PFSK-1 (cell line): ENCODE data around the gene PAPSS2.

ENCODE experiments used
- FOXP2 ChIP-seq: optimal IDR thresholded peaks from 2 replicates; pipeline ENCODE3; 2011; ENCODE audit warnings: borderline replicate concordance, control low read depth, inconsistent platforms; ENCODE audit not compliant: insufficient read depth; ENCODE audit errors: extremely low read length, extremely low read depth
- POLR2AphosphoS5 ChIP-seq: IDR thresholded peaks from 2 replicates; pipeline ENCODE4 v1.6.1; 2012; ENCODE audit warnings: low read depth, mild to moderate bottlenecking, control low read depth, low read length, moderate library complexity
- REST ChIP-seq, 2 experiments: IDR thresholded peaks; 2 replicates each; pipeline versions ENCODE4 v1.6.1 to v1.8.0; 2011 to 2012; ENCODE audit warnings: low read depth in 2 of 2, low read length in 2 of 2, control low read depth in 1 of 2, inconsistent platforms in 1 of 2, mild to moderate bottlenecking in 1 of 2, moderate library complexity in 1 of 2; ENCODE audit not compliant: insufficient read depth in 1 of 2
- SIN3A ChIP-seq: IDR thresholded peaks from 2 replicates; pipeline ENCODE4 v1.6.1; 2012; ENCODE audit warnings: mild to moderate bottlenecking, low read length, moderate library complexity, borderline replicate concordance; ENCODE audit not compliant: insufficient read depth
- TAF1 ChIP-seq: IDR thresholded peaks from 2 replicates; pipeline ENCODE4 v1.6.1; 2012; ENCODE audit warnings: low read length, control low read depth, borderline replicate concordance; ENCODE audit not compliant: insufficient read depth

PAPSS2 gene

DNA sequence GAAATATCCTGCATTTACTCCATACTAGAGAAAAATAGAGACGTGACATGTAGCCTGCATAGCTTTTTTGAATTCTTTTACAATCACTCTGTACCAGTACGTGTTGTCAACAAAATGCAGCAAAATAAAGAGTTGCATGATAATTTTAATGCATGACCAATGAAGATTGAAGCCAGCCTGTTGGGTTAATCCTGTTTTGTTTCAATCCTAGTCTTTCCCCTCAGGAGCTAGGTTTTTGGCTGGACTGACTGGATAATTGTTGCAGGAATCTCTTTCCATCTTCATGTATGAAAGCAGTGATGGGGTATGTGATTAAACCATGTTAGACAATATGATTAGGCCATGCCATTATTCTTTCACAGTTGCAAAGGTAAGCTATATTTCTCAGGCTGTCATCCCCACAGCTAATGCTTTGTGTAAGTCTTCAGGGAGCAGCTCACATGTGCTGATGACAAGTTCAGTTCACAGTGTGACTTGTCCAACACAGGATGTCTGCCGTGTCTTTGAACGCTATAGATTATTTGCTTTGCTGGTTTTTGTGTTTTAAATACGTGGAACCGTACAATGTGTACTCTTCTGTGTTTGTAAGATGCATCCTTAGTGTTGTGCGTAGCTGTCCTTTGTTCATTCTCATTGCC lies 24.4 kb downstream of the PAPSS2 start:
- no peak for TF ChIP-seq REST (IDR thresholded peaks at IDR 0.05; ENCODE audit: insufficient read depth in 1 of 2, low read depth in 2 of 2, low read length in 2 of 2)

- TF ChIP-seq REST (IDR thresholded peaks at IDR 0.05; ENCODE audit: insufficient read depth in 1 of 2, low read depth in 2 of 2, low read length in 2 of 2) (no peak), SIN3A (no peak), POLR2AphosphoS5 (no peak), TAF1 (no peak), FOXP2 (no peak)
Measured at GRCh38 chr10:87685832-87686574, 26.3 kb downstream of the PAPSS2 start.

DNA sequence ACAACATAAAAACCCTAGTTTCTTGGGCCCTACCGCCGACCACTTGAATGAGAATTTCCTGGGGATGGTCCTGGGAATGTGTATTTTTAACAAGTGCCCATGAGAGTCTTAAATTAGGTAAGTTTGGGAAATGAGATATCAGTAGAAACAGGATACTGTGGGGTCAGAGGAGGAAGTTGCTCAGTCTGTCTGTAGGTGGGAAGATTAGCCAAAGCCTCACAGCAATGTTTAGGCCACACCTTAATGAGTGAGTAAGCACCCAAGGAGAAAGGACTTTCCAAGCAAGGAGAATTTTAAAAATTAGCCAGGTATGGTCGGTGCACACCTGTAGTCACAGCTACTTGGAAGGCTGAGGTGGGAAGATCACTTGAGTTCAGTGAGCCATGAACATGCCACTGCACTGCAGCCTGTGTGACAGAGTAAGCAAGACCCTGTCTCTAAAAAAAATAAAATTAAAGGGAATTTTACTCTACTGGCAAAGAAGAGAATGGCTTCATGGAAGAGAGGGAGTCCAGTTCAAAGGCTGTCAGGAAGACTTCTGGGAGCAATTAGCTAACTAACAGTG lies 31.9 kb downstream of the PAPSS2 start:
- TF ChIP-seq REST (IDR thresholded peaks at IDR 0.05; ENCODE audit: insufficient read depth in 1 of 2, low read depth in 2 of 2, low read length in 2 of 2) (no peak), SIN3A (no peak), POLR2AphosphoS5 (no peak), FOXP2 (no peak)

DNA sequence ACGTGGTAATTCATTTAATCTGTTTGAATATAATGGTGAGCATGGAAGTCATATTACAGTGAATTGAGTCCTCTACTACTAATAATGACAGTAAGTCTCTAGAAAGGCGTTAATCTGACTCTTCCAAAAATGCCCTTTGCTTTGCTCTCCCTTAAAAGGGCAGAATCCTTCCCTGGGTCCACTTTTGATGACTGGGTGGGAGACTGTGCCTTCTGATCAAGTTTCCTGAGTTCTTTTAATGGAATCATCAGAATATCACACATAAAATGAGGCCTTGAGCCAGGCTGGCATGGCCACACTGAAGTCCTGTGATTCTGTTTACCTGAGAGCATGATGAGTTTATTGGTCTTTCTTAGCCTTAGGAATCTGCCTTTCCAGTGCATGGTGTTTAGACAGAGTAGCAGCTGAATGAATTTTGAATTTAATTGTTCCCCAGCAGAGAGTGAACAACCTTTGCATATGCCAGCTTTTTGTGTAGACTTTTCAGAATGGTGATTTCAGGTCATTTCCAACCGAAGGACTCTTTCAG lies 33.3 kb downstream of the PAPSS2 start:
- TF ChIP-seq POLR2AphosphoS5 (no peak), REST (IDR thresholded peaks at IDR 0.05; ENCODE audit: insufficient read depth in 1 of 2, low read depth in 2 of 2, low read length in 2 of 2) (no peak), FOXP2 (no peak), TAF1 (no peak), SIN3A (no peak)
